ENCODE data around the gene ARHGAP10. TPM values are rescaled to one million over a fixed set of nuclear protein-coding genes. Genes with fewer than 3 reads are reported as not detected.
"Not testable (repeated sequence)": the region's sequence is repeated elsewhere in the genome, so short reads cannot be mapped to it uniquely, and the experiment has no call there.

ARHGAP10 gene
- total and polyA plus RNA-seq, 2 donors, result 71.3 to 76.7 TPM

DNA sequence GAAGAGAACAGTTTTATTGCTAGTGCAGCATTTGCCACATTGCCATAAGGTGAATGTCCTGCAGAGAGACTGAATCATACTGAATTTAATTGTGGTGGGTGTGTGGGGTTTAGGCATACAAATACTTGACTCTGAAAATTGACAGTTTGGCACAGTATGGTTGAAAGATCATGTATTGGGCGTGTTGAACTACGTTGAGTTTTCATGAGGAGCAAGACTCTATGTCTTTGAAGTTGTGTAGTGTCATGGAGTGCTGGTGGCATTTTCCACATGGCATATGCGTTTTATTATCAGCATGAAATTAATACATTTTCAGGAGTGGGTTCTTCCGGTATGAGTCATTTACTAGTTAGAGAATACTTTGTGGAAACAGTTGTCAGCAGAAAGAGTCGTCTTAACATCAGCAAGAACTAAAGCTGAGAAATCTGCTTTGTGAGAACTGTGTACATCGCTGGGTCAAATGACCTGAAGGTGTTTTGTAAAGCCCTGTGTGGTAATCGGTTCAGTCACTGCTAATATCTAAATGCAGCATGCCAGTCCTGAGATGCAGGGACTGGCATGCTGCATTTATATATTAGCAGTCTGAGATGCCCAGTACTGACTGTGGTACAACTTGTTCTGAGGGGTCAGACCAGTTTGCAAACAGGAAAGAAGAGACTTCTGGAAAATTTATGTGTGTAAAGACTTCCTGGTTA lies 50.3 kb downstream of the ARHGAP10 start:
- WGBS, result 37% methylated on average over 7 of the region's 7 CpGs
- H3K4me1 ChIP-seq (ENCODE audit: insufficient read depth), result peaks cover 6% of the 10 kb centered on the region
- H3K27ac ChIP-seq (ENCODE audit: low read depth), result no peak overlapping the region
- DNase-seq (ENCODE audit: extremely low spot score), result no peak
- H3K36me3 ChIP-seq (ENCODE audit: insufficient read depth), result no peaks in the 10 kb centered on the region
- H3K4me3 ChIP-seq (ENCODE audit: low read depth, low read length), result no peak overlapping the region

DNA sequence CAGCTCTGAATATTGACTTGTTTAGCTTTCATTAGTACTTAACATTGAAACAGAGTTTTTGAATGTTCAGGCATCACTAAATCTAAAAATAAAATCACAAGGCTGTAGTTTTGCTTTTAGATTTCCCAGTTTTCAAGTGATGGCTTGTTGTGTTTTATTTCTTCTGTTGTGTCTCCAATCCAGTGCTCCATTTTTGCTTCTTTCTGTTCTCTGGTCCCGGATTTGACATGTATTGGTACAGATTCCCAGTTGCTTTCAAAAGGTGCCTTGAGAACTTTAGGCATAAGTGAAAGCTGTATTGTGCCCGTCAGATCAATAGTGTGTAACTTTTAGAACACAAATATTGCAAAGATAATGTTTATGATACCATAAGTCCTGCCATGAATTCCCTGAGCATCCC lies 53.2 kb downstream of the ARHGAP10 start:
- H3K27ac ChIP-seq (ENCODE audit: low read depth), result no peak overlapping the region
- H3K4me1 ChIP-seq (ENCODE audit: insufficient read depth), result peaks cover 6% of the 10 kb centered on the region
- H3K4me3 ChIP-seq (ENCODE audit: low read depth, low read length), result no peak overlapping the region
- no peaks in the 10 kb centered on the region for H3K36me3 ChIP-seq (ENCODE audit: insufficient read depth)
- DNase-seq (ENCODE audit: extremely low spot score), result no peak
- WGBS, result 73% methylated on average over 2 of the region's 2 CpGs

DNA sequence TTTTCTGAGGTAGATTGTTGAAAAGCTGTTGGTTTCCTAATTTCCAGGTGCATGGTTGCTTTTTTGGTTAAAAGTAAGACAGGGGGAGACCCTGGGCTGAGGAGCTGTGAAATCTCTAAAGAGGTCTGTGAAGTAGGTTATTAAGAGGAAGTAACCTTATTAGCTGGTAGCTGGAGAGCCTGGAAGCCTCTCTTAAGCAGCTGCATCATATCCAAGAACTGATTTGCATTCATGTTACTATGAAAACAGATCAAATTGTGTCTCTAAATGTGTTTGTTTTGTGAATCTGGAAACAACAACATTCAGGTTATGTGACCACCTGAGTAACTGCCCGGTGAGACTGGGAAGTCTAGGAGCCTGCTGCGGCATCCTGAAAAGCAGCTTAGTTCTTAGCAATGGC lies 54.1 kb downstream of the ARHGAP10 start:
- H3K4me1 ChIP-seq (ENCODE audit: insufficient read depth), result peaks cover 6% of the 10 kb centered on the region
- H3K36me3 ChIP-seq (ENCODE audit: insufficient read depth), result no peaks in the 10 kb centered on the region
- H3K27ac ChIP-seq (ENCODE audit: low read depth), result no peak overlapping the region
- no peak overlapping the region for H3K4me3 ChIP-seq (ENCODE audit: low read depth, low read length)
- DNase-seq (ENCODE audit: extremely low spot score), result no peak
- 73% methylated on average over 2 of the region's 2 CpGs for WGBS

DNA sequence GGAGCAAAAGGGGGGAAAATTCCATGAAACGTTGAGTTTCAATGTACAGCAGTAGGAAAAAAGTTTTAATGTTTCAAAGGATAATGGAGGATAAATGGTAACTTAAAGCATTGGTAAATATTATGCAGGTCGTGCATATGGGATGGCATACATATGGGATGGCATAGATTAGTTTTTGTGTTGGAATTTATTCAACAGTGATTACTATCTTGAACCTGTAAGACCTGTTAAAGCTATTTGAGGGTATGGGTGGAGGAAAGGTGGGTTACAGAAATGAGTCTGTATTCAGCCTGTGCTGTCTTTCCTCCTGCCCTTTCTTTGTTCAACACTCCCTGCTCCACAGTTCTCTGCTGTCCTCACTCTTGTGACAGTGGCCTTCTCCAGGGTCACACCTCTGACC lies 54.6 kb downstream of the ARHGAP10 start:
- H3K4me1 ChIP-seq (ENCODE audit: insufficient read depth), result peaks cover 6% of the 10 kb centered on the region
- WGBS, result 63% methylated on average over 2 of the region's 2 CpGs

DNA sequence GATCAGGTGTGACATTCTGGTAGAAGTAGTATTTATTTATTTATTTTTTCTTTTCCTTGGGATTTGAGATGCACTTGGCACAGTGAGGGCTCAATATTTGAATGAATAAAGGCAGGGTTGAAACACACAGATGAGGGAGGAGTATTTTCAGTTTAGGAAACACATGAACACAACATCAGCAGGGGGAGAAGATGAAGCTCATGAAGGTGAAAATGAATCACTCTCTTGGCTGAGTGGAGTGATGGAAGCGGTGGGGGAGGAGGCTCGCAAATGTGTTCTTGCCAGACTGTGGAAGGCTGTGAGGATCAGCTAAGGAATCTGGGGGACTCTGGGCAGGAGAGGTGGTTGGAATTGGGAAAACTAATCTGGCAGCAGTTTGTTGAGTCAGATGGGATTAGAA lies 55.3 kb downstream of the ARHGAP10 start:
- Histone ChIP-seq H3K36me3 (ENCODE audit: insufficient read depth) (no peaks in the 10 kb centered on the region), H3K4me1 (ENCODE audit: insufficient read depth) (peaks cover 6% of the 10 kb centered on the region), H3K27ac (ENCODE audit: low read depth) (no peak overlapping the region), H3K4me3 (ENCODE audit: low read depth, low read length) (no peak overlapping the region)
- DNase-seq (ENCODE audit: extremely low spot score), result no peak
- WGBS, result 40% methylated on average over 2 of the region's 2 CpGs

More for the DNA sequence above, 54.6 kb downstream of the ARHGAP10 start:
- H3K27ac ChIP-seq (ENCODE audit: low read depth), result no peak overlapping the region
- no peak overlapping the region for H3K4me3 ChIP-seq (ENCODE audit: low read depth, low read length)
- DNase-seq (ENCODE audit: extremely low spot score), result no peak
- H3K36me3 ChIP-seq (ENCODE audit: insufficient read depth), result no peaks in the 10 kb centered on the region

DNA sequence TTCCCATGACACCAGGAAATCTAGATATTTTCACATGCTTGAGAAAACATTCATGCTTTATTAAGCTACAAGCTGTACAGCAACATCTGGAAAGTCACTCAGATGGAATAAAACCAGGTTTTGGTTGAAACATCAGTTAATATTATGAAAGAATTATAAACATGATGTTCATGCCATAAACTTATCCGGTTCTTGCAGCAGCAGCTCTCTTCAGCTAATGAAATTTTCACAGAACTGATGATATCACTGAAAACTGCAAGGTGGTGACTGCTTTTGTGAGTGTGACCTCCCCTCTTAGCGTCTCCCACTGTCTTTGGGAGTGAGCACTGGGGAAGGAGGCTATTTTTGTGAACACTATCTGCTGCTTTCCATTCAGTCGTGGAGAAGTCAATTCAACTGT lies 56.9 kb downstream of the ARHGAP10 start:
- 17% methylated on average over 3 of the region's 3 CpGs for WGBS
- no peak for DNase-seq (ENCODE audit: extremely low spot score)
- H3K4me3 ChIP-seq (ENCODE audit: low read depth, low read length), result no peak overlapping the region
- H3K27ac ChIP-seq (ENCODE audit: low read depth), result no peak overlapping the region
- H3K36me3 ChIP-seq (ENCODE audit: insufficient read depth), result no peaks in the 10 kb centered on the region
- peaks cover 6% of the 10 kb centered on the region for H3K4me1 ChIP-seq (ENCODE audit: insufficient read depth)

DNA sequence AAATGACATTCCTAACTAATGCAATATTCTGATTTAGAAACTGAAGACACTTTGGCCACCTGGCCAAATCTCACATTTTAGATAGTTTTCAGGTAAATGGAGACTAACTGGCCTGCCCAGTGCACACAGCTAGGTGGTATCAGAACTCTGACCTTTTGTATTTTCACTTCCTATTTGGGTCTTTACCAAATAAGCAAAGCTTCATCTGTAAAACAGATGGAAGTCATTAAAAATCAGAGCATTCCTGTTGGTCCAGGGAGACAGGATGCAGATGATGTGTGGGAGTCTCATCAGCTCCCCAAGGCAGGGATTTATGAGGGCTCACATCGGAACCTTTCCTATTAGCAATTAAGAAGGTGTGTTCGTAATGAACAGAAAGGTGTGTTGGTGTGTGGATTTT lies 57.7 kb downstream of the ARHGAP10 start:
- DNase-seq (ENCODE audit: extremely low spot score), result no peak
- WGBS, result 84% methylated on average over 2 of the region's 2 CpGs
- no peak overlapping the region for H3K27ac ChIP-seq (ENCODE audit: low read depth)
- H3K36me3 ChIP-seq (ENCODE audit: insufficient read depth), result no peaks in the 10 kb centered on the region
- H3K4me3 ChIP-seq (ENCODE audit: low read depth, low read length), result no peak overlapping the region
- H3K4me1 ChIP-seq (ENCODE audit: insufficient read depth), result peaks cover 6% of the 10 kb centered on the region

DNA sequence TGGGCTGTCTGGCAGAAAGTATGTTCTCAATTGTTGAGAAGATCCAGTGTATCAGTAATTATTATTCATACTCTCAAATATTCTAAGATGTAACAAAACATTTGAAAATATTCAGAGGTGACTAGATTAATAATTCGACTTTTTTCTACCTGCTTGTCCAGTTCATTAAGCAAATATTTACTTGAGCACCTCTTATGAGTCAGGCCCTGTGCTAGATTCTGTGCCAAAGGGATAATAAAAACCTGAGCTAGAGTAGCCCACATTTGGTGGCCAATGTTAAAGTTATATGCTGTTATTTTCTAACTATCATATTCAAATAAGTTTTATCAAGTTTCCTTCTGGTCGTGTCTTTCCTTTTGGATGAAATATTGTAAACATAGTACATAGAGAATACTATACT lies 58.5 kb downstream of the ARHGAP10 start:
- no peak overlapping the region for H3K27ac ChIP-seq (ENCODE audit: low read depth)
- H3K4me1 ChIP-seq (ENCODE audit: insufficient read depth), result peaks cover 4% of the 10 kb centered on the region
- DNase-seq (ENCODE audit: extremely low spot score), result no peak
- 55% methylated on average over 2 of the region's 2 CpGs for WGBS
- no peak overlapping the region for H3K4me3 ChIP-seq (ENCODE audit: low read depth, low read length)
- H3K36me3 ChIP-seq (ENCODE audit: insufficient read depth), result no peaks in the 10 kb centered on the region

DNA sequence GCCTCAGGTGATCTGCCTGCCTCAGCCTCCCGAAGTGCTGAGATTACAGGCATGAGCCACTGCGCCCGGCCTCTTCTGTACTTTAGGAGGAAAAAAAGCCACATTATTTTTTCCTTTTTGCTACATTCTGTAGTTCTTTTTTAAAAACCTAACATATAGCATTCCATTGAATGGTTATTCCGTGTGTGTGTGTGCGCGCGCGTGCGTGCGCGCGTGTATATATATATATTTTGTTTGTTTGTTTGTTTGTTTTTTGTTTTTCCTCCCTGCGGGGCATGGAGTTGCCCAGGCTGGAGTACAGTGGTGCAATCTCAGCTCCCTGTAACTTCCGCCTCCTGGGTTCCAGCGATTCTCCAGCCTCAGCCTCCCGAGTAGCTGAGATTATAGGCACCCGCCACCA lies 59.5 kb downstream of the ARHGAP10 start:
- WGBS, result 97% methylated on average over 17 of the region's 17 CpGs
- peak overlapping the region; percentile 18 for H3K27ac ChIP-seq (ENCODE audit: low read depth)

DNA sequence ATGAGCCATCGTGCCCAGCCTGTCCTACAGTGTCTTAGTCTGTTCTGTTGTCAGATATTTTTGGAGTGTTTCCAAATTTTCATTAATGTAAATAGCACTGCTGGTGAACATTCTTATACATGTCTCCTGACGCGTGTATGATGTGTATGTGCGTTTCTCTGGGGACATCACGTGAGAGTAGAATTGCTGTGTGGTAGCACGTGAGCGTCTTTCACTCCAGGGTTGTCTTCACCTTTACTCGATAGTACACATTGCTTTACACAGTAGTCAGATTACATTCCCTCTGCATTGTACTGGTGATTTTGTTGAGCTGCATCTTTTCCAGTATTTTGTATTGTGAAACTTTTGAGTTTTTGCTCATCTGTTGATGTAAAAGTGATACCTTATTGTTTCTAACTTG lies 60.0 kb downstream of the ARHGAP10 start:
- WGBS, result 80% methylated on average over 8 of the region's 8 CpGs
- no peaks in the 10 kb centered on the region for H3K36me3 ChIP-seq (ENCODE audit: insufficient read depth)
- no peak for DNase-seq (ENCODE audit: extremely low spot score)
- H3K4me3 ChIP-seq (ENCODE audit: low read depth, low read length), result no peak overlapping the region
- H3K27ac ChIP-seq (ENCODE audit: low read depth), result peak overlapping the region; percentile 18
- peaks cover 2% of the 10 kb centered on the region for H3K4me1 ChIP-seq (ENCODE audit: insufficient read depth)

More for the DNA sequence above, 59.5 kb downstream of the ARHGAP10 start:
- Histone ChIP-seq H3K36me3 (ENCODE audit: insufficient read depth) (no peaks in the 10 kb centered on the region), H3K4me1 (ENCODE audit: insufficient read depth) (peaks cover 4% of the 10 kb centered on the region), H3K4me3 (ENCODE audit: low read depth, low read length) (no peak overlapping the region)
- DNase-seq (ENCODE audit: extremely low spot score), result no peak

DNA sequence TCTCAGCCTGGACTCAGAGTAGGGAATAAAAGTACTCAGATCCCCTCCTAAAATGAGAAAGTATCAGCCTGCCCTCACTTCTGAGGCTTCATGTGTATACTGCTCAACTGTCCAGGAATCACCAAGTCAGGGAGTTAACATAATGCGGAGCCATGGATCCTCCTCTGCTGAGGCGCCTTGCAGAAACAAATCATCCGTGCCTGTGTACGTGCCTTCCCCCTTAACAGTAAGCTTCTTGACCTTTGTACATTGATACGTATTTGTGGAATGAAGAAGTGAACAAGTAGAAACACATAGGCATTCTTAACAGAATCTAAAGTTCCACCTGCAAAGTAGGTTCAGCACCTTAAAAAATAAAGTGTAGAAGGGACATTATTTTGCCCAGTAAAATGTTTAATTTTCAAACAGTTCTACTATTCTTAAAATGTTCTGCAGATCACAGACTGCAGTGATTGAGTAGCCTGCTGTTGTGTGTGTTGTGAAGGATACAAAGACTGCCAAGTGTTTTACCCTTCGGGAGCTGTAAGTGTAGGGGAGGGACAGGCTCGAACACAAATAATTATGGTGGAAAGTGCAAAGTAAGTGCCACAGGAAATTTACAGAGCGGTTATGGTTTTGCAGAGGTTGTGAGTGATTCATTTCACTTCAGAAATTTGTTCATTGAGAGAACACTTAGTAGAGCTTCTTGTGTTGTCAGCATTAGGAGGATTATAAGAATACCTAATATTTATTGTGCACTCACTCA lies 61.9 kb downstream of the ARHGAP10 start:
- Histone ChIP-seq H3K4me3 (ENCODE audit: low read depth, low read length) (no peak overlapping the region), H3K27ac (ENCODE audit: low read depth) (peak overlapping the region; percentile 48), H3K36me3 (ENCODE audit: insufficient read depth) (no peaks in the 10 kb centered on the region), H3K4me1 (ENCODE audit: insufficient read depth) (no peaks in the 10 kb centered on the region)
- no peak for DNase-seq (ENCODE audit: extremely low spot score)
- WGBS, result 59% methylated on average over 8 of the region's 8 CpGs

DNA sequence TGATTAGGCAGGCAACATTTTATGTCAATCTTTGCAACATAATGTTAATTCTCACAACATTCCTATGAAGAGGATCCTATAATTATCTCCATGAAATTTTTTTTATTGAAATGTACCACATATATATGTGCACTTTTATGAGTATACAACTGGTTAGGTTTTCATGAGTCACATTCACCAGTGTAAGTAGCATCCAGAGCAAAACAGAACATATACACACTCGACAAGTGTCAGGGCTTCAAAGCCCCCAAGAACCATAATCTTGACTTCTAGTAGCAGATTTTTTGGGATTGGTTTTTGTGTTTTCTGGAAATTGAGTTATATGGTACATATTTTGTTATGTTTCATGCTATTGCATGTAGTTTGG lies 62.4 kb downstream of the ARHGAP10 start:
- WGBS, result 82% methylated on average over 1 of the region's 1 CpG
- no peaks in the 10 kb centered on the region for H3K4me1 ChIP-seq (ENCODE audit: insufficient read depth)
- H3K36me3 ChIP-seq (ENCODE audit: insufficient read depth), result no peaks in the 10 kb centered on the region
- no peak overlapping the region for H3K27ac ChIP-seq (ENCODE audit: low read depth)
- no peak overlapping the region for H3K4me3 ChIP-seq (ENCODE audit: low read depth, low read length)
- no peak for DNase-seq (ENCODE audit: extremely low spot score)

DNA sequence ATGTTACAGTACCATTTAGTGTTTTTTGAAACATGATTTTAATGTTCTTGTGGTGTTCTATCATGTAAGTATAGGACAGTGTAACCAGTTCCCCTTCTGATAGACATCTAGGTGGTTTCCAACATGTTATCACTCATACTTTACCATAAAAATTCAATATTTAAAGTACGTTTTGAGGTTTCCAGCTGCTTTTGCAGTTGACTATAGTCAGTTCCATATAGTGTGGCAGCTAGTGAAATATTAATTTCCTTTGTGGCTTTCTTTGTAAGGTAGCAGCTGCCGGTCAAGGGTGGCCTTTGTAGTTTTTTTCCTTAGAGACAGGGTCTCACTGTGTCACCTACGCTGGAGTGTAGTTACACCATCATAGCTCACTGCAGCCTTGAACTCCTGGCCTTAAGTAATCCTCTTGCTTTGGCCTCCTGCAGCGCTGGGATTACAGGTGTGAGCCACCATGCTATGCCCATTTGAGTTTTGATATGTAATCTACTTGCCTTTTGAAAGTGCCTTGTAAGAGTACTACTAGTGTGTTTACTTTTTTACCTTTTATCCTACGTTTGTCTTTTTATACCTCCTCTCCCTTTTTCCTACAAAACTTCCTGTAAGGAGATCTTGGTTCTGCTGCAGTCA lies 63.0 kb downstream of the ARHGAP10 start:
- 74% methylated on average over 5 of the region's 5 CpGs for whole genome bisulfite sequencing
- Histone ChIP-seq H3K4me3 (ENCODE audit: low read depth, low read length) (no peak overlapping the region), H3K4me1 (ENCODE audit: insufficient read depth) (no peaks in the 10 kb centered on the region), H3K27ac (ENCODE audit: low read depth) (no peak overlapping the region), H3K36me3 (ENCODE audit: insufficient read depth) (no peaks in the 10 kb centered on the region)
- no peak for DNase-seq (ENCODE audit: extremely low spot score)

DNA sequence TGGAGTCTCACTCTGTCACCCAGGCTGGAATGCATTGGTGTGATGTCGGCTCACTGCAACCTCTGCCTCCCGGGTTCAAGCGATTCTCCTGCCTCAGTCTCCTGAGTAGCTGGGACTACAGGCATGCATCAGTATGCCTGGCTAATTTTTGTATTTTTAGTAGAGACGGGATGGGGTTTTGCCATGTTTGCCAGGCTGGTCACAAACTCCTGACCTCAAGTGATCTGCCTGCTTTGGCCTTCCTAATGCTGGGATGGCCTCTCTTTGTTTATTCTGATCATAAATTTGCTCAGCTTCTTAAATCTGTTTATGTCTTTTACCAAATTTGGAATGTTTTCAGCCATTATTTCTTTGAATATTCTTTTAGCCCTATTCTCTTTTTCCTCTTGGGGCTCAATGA lies 67.2 kb downstream of the ARHGAP10 start:
- H3K36me3 ChIP-seq (ENCODE audit: insufficient read depth); H3K27ac ChIP-seq (ENCODE audit: low read depth); H3K4me1 ChIP-seq (ENCODE audit: insufficient read depth); H3K4me3 ChIP-seq (ENCODE audit: low read depth, low read length); DNase-seq (ENCODE audit: extremely low spot score): not testable (repeated sequence)
- 72% methylated on average over 4 of the region's 4 CpGs for whole genome bisulfite sequencing
